ENCODE results near the gene KMT2E.

The KMT2E gene

DNA sequence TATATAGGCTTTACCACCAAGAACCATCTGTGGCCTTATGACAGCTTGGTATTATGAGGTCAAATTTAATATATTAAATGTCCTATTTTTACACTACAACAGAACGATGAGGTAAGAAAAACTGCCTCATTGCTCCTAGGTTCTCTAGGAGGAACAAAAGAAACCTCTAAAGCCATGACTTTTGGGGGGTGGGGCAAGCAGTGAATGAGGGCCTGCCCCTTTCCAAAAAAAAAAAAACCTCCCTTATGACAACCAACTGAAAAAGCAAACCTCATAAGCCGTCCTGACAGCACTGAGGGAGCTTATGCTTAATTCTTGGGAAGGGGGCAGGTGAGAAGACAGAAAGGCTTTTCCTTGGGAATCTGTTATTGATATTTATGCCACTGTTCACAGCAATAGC lies 116.6 kb downstream of the KMT2E start:
- no peak for DNase-seq (ENCODE audit: low read depth)

DNA sequence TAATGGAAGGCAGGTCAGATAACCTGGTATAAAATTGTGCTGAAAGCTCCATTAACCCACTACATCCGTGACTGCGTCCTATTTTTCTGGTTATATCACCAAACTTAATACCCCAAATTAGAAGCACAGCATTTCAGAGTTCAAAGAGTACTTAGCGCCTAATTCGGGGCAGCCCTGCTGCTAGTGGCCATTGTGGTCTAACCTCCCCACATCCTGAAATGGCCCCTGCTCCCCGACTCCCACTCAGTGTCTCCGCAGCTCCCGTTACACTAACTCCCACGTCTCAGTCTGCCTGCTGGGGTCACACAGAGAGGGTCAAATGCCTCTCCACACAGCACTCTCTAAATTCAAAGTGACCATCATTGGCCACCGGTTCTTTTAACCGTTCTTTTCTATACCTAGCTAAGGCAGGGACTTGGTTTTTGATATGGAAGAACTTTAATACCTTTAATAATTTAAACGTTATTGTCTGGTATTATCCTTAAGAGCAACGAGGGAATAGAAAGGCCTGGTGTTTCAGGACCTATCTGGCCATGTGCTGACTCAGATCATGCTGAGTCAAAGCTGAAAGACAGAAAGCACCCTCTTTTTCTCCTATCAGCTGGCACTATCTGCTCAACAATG lies 117.1 kb downstream of the KMT2E start:
- DNase-seq (ENCODE audit: low read depth), result no peak

DNA sequence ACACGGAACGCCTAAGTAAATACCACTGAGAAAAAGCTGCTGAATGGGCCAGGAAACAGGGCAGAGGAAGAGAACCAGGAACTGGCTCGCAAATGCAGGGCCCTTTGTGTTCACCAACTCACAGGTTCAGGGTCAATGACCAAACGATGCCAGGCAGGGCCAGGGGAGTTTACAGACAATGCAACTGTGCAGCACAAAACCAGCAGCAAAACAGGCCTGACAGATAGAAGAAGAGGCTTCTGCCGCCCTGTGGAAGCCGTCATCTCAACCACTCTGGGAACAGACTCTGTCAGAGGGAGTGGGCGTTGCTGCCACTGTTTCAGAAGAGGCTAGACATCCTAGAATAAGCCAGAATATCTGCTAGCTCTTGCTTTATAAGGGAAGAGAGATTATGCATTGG lies 117.9 kb downstream of the KMT2E start:
- no peak for DNase-seq (ENCODE audit: low read depth)

DNA sequence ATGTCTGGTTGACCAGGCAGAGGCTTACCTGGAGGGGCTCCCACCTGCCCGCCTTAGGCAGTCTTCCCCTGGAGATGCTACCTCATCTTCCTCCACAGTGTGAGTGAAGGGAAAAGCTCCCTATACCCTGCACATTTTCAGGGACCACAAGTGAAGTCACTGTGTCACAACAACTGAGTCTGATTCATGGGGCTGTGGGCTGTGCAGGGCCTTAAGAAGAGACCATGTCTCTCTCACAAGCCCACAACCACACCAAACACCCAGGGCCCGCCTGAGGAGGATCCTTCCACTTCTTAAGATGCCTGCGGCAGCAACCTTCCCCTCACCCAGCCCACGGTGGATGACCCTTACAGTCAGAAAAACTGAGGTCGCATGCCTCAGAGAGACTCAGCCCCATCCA lies 118.3 kb downstream of the KMT2E start:
- no peak for DNase-seq (ENCODE audit: low read depth)

DNA sequence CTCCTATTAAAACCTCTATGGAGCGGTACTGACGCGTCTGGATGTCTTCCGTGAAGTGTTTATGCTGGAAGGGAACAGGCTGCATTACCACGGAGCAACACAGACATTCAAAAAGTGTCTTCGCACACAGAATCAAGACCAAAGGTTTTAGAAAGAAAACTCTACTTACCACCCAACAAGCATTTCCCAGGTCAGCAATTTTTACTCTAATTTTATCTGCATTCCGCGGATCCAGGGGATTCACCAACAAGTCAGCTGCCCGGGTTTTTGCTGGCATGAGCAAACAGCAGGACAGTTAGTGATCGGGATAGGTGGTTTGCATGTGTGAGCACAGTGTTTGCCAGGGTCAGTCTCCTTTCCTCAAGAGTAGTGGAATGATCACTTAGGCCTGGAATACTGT lies 118.8 kb downstream of the KMT2E start:
- no peak for DNase-seq (ENCODE audit: low read depth)

DNA sequence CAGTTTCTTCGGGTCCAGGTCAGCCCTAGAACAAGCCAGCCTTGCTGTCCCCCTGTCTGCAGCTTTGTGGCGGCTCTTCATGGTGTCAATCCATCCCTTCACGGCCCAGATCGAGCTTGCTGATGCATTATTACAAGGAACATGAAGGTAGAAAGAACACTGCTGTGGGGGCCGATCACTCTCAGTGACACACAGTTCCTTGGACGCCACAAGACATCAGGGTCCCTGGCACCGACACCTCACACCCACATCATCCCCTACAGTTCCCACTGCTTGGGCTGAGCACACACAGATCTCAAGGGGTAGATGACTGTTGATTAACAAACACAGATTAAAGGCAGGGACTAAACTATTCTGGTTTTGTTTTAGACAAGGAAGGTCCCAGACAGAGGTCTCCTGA lies 119.4 kb downstream of the KMT2E start:
- no peak for DNase-seq (ENCODE audit: low read depth)

DNA sequence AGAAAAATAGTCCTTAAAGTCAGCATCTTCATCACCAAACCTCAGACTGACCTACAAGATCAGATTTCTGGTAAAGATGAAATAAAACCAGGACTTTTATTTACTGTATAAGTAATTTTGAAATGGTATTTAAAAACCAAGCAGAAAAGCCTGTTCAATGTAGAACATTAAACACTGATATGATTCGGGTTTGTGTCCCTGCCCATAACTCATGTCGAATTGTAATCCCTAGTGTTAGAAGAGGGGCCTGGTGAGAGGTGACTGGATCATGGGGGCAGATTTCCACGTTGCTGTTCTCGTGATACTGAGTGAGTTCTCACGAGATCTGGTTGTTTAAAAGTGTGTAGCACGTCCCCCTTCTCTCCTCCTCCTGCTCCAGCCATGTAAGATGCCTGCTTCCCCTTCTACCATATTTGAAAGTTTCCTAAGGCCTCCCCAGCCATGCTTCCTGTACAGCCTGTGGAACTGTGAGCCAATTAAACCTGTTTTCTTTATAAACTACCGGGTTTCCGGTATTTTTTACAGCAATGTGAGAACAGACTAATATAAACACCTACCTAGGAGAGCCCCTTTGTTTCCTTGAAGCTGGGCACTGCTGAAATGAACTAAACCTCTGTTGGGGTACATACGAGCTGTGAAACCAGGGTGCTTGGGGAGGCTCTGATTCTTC lies 120.1 kb downstream of the KMT2E start:
- no peak for DNase-seq (ENCODE audit: low read depth)

DNA sequence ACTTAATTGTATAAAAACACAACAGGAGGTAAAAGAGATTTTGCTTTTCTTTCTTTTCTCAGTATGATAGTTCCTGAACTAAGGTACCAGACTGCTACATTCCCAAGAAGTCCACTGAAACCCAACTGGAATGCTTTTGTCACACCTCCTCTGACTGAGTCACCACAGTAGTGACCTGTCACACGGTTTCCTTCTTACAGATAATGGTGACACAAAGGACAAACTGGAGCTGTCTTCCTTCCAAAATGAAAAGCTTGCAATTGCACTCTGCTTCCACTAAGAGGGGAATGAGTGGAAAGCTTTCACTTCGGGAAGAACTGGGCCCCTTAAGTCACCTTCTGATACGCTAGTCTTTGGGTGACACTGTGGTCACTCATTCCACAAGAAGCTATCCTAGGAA lies 122.2 kb downstream of the KMT2E start:
- DNase-seq (ENCODE audit: low read depth), result peak; percentile 50

DNA sequence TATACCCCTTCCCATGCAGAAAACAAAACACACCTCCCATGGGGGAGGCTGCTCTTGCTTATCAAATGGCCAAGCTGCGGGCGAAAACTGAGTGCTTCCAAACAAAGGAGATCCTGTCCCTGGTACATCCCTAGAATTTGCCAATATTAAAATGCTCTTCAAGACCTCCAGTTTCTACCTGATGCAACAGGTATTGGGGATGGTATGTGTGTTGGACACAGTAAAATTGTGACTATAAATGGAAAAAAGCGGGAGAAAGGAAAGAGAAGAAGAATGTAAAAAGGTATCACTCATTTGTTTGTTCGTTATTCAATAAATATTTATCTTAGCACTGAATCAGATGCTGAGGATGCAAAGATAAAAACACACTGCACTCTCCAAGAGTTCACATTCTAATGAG lies 123.9 kb downstream of the KMT2E start:
- DNase-seq (ENCODE audit: low read depth), result no peak

DNA sequence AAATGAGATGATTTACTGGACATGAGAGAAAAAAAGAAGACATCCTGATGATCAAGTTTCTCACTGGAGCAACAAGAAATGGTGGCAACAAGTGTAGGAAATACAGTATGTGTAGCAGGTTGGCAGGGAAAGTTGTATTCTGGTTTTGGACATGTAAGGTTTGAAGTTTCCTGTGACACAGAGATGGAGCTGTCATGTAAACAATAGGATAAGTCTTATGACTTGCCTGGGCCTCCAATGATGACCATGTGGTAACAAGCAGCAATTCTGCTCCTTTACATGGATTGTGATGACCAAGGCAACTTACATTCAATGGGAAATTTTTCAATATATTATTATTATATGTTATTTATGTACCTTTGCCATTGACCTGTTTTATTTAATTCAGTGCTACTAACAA lies 125.4 kb downstream of the KMT2E start:
- no peak for DNase-seq (ENCODE audit: low read depth)

DNA sequence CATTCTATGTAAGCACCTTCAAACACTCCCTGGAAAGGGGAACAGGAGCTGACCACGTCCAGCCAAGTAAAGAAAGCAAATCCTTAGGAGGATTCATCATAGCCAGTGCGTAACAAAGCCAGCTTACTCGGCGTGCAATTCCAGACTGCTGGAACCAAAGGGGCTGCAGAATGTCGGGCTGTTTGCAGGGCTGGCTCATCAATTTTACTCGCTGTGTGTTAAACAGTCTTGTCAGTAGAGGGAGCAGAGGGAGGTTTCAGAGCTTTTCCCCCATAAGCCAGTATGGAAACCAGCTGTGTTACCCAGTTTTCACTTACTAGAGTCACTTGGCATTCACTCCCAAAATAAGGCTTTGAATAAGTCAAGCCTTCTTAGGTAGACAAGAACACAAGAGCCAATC lies 127.1 kb downstream of the KMT2E start:
- peak; percentile 46 for DNase-seq (ENCODE audit: low read depth)

DNA sequence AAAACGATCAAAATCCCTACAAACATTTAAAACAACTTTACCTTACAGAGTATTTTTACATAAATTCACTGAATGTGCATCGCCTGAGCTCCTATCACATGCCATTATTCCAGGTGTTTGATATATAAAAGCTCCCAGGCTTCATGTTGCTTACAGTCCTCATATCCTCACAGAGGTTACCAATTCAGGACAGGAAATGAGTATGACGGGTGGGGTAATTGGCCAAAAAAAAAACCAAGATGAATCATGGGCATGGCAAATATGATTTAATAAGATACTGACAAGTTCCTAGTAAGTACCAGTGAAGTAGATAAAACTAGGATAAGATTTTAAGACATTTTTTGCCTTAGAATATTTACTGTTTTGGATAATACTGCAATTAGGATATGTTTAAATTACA lies 135.8 kb downstream of the KMT2E start:
- peak; percentile 64 for DNase-seq (ENCODE audit: low read depth)

DNA sequence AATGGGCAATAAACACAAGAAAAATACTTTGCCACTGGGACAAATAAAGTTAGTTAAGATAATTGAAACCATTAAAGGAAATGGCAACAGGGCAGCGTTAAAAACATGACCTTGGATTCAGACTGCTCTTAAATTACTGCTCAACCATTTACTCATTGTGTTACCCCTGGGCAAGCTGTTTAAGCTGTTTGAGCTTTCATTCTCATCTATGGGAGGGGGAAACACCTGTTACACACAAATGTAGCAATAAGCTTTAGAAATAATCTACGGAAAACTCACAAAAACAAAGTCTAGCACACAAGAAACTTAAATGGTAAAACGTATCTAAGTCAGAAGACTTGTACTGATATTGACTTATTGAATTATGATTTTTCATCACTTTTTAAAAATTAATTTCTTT lies 137.1 kb downstream of the KMT2E start:
- DNase-seq (ENCODE audit: low read depth), result no peak

DNA sequence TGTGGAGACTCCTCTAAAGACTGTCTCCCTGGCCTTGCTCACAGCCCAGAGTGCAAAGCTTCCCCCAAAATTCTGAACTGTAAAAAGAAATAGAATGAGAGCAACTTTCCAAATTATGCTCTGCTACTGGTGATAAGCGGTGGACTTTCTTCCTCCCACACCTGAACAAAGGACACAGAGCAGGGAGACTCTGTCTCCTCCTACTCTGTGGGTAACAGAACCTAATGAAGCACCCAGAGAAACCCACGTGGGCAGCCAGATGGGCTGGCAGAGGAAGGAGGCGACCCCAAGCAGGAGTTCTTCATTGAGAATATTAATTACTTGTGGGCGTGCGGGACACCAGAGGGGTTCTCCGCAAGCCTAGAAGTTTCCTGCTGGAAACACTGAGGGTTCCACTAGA lies 139.5 kb downstream of the KMT2E start:
- DNase-seq (ENCODE audit: low read depth), result no peak

DNA sequence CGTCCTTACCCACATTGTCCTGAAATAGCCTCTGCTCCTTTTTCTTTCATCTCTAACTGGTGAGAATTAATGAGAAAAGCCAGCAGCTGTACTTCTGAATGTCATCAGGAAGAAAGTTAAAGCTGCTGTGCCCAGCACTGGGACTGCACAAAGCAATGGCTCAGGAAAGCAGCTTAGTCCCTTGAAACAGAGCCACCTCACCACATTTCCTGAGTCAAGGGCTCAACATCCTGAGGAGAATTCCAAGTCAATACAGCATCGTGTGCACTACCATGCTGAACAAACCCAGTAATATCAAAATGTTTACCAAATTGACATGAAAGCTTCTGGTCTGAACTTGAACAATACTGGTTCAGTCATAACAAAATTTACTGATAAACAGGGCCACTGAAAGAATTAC lies 140.1 kb downstream of the KMT2E start:
- DNase-seq (ENCODE audit: low read depth), result no peak

DNA sequence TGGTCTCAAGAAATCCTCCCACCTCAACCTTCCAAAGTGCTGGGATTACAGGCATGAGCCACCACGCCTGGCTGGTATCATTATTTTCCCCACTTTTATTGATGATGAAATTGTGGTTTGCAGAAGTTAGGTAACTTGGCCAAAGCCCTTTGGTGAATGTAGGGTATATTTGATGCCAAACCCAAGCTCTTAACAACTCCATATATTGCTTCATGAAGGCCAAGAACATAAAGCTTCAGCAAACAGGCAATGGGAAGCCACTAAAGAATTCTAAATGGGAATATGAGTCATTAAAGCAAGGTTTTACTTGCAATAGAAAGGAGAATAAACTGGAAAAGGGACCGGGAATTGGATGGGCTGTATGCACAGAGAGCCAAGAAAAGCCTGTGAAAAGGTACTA lies 142.7 kb downstream of the KMT2E start:
- DNase-seq (ENCODE audit: low read depth), result no peak

DNA sequence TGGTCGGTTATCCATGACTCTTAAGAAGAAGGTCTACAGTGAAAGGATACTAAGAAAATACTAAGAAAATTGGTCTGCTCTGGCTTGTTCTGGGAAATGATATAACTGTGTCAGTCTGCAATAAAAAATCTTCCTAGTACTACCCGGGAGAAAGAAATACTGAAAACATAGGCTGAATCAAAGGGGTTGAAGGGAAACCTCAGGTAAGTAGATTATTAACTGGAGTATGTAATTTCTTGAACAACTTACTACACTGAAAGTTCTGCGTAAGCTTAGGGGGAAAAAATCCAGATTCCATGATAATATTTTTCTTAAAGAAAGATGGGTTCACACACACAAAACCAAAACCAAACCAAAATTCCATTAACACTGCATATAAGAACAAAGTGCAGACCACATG lies 143.3 kb downstream of the KMT2E start:
- DNase-seq (ENCODE audit: low read depth), result no peak

DNA sequence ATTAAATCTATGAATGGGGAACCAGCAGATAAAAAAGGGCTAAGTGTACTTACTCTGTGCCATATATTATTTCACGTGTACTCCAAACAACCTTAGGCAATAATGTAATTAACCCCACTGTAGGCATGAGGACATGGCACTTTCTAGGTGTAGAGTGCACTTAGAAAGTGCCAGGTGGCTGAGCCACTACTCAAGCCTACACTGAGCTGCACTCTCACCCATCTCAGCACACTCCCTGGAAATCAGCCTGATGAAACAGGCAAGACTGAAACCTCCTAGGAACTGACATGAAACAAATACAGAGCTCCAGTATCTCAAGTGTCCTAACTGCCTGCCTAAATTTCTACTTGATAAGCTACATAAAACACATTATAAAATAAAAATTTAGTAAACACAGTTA lies 147.4 kb downstream of the KMT2E start:
- DNase-seq (ENCODE audit: low read depth), result no peak
